Measurements from ENCODE around the gene SARDH. TPM values are rescaled to one million over a fixed set of nuclear protein-coding genes. Genes with fewer than 3 reads are reported as not detected.

Gene SARDH
- total RNA-seq, 4 donors from 2014 or later = 0.62 to 2.3 (median 1.2) TPM; not detected in 1

DNA sequence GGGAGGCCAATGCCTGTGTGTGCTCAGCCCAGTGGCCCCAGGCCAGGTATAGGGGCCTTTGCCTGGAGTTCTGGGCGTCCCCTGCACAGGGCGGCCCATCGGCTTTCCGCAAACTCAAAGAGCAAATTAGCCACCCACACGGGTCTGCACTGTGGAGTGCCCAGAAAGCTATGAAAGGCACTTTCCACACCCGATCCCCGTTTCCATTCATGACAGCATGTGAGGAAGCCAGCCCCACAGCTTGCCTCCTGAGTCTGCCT lies 96.8 kb downstream of the SARDH start:
- Histone ChIP-seq H3K9me3 (no peaks in the 10 kb centered on the region), H3K4me1 (no peaks in the 10 kb centered on the region), H3K27me3 (peaks cover 71% of the 10 kb centered on the region), H3K27ac (no peak overlapping the region), H3K4me3 (no peak overlapping the region), H3K36me3 (no peaks in the 10 kb centered on the region)
- ATAC-seq = no peak
- TF ChIP-seq EP300 (IDR thresholded peaks at IDR 0.05) (no peak), POLR2AphosphoS5 (IDR thresholded peaks at IDR 0.05) (no peak), POLR2A (IDR thresholded peaks at IDR 0.05) (no peak), CTCF (IDR thresholded peaks at IDR 0.05) (no peak)
- 80% methylated on average over 3 of the region's 7 CpGs; no CpG with 5 or more reads in 1 of the 2 donors for WGBS, 2 donors (ENCODE audit: low coverage in 1 of 2)

DNA sequence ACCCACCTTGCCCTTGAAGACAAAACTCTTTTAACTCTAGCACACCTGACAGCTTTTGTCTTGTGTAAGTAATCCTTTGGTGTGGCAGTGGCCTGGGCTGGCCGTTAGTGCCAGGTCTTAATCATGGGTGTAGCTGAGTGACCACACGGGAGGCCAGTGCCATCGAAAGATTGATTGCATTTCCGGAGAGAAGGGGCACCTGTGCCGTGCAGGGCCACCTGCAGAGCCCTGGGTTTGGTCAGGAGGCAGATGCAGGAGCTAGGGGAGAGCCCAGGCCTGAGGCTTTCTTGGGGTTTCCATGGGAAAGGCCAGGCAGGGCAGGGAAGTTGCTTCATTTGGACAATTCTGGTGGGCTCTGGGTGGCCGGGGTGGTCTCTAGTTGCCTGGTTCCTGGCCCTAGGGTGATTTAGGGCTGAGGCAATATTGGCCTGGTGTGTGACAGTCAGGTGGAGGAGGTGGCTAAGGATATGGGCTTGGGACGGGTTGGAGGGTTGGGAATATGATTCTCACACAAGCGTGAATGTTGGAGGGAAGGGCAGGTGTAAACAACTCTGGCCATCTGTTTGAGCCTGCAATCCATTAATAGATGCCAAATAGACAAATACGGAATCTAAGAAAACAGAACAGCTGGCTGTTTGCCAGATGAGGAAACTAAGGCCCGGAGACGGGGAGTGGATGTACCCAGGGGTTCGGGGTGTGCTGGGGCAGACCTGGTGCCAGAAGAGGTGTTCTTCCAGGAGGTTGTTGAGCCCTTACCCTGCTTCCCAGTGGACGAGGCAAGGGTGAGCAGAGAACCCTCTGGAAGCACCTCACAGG lies 97.4 kb downstream of the SARDH start:
- H3K4me1 ChIP-seq = no peaks in the 10 kb centered on the region
- no peaks in the 10 kb centered on the region for H3K36me3 ChIP-seq
- TF ChIP-seq POLR2AphosphoS5 (IDR thresholded peaks at IDR 0.05) = no peak
- TF ChIP-seq CTCF (IDR thresholded peaks at IDR 0.05) = no peak
- TF ChIP-seq EP300 (IDR thresholded peaks at IDR 0.05) = no peak
- no peak for TF ChIP-seq POLR2A (IDR thresholded peaks at IDR 0.05)
- H3K27me3 ChIP-seq = peaks cover 71% of the 10 kb centered on the region
- H3K4me3 ChIP-seq = no peak overlapping the region
- ATAC-seq = no peak
- 63 to 81% methylated on average over 5 to 7 of the region's 13 CpGs for WGBS, 2 donors (ENCODE audit: low coverage in 1 of 2)
- H3K9me3 ChIP-seq = no peaks in the 10 kb centered on the region
- H3K27ac ChIP-seq = no peak overlapping the region

GRCh38 chr9:133640160-133640559 lies 98.0 kb downstream of the SARDH start:
- no peak overlapping the region for H3K27ac ChIP-seq
- no peak overlapping the region for H3K4me3 ChIP-seq
- TF ChIP-seq POLR2A (IDR thresholded peaks at IDR 0.05) (no peak), POLR2AphosphoS5 (IDR thresholded peaks at IDR 0.05) (no peak), EP300 (IDR thresholded peaks at IDR 0.05) (no peak), CTCF (IDR thresholded peaks at IDR 0.05) (no peak)
- H3K4me1 ChIP-seq = no peaks in the 10 kb centered on the region
- 90 to 92% methylated on average over 2 to 3 of the region's 7 CpGs for WGBS, 2 donors (ENCODE audit: low coverage in 1 of 2)
- H3K9me3 ChIP-seq = no peaks in the 10 kb centered on the region
- peaks cover 77% of the 10 kb centered on the region for H3K27me3 ChIP-seq
- H3K36me3 ChIP-seq = no peaks in the 10 kb centered on the region
- no peak for ATAC-seq

GRCh38 chr9:133639613-133640012 lies 98.5 kb downstream of the SARDH start:
- H3K4me1 ChIP-seq = no peaks in the 10 kb centered on the region
- H3K27me3 ChIP-seq = peaks cover 82% of the 10 kb centered on the region
- TF ChIP-seq POLR2A (IDR thresholded peaks at IDR 0.05) (no peak), EP300 (IDR thresholded peaks at IDR 0.05) (no peak), POLR2AphosphoS5 (IDR thresholded peaks at IDR 0.05) (no peak), CTCF (IDR thresholded peaks at IDR 0.05) (no peak)
- H3K4me3 ChIP-seq = no peak overlapping the region
- H3K9me3 ChIP-seq = no peaks in the 10 kb centered on the region
- WGBS, 2 donors (ENCODE audit: low coverage in 1 of 2) = 100% methylated on average over 1 of the region's 8 CpGs; no CpG with 5 or more reads in 1 of the 2 donors
- no peak for ATAC-seq
- H3K27ac ChIP-seq = no peak overlapping the region
- no peaks in the 10 kb centered on the region for H3K36me3 ChIP-seq

- no peaks in the 10 kb centered on the region for H3K36me3 ChIP-seq
- 63% methylated on average over 5 of the region's 8 CpGs; no CpG with 5 or more reads in 1 of the 2 donors for WGBS, 2 donors (ENCODE audit: low coverage in 1 of 2)
- no peak overlapping the region for H3K4me3 ChIP-seq
- no peak for TF ChIP-seq EP300 (IDR thresholded peaks at IDR 0.05)
- no peak for TF ChIP-seq CTCF (IDR thresholded peaks at IDR 0.05)
- no peak for TF ChIP-seq POLR2AphosphoS5 (IDR thresholded peaks at IDR 0.05)
- no peak for TF ChIP-seq POLR2A (IDR thresholded peaks at IDR 0.05)
- ATAC-seq = no peak
- no peak overlapping the region for H3K27ac ChIP-seq
- no peaks in the 10 kb centered on the region for H3K9me3 ChIP-seq
- peaks cover 0 to 6% (median 0%) of the 10 kb centered on the region in 3 donors for H3K4me1 ChIP-seq
- H3K27me3 ChIP-seq = peaks cover 89% of the 10 kb centered on the region
These were observed 99.4 kb downstream of the SARDH start for GRCh38 chr9:133638711-133639110.
